HUES6 (cell line): Measurements from ENCODE around the gene SOX11.

Experiments
- H3K27ac ChIP-seq: 2 replicates; pipeline ENCODE4 v1.7.0; 2013; ENCODE audit warnings: low read depth, mild to moderate bottlenecking, low read length, inconsistent platforms
- H3K27me3 ChIP-seq: 2 replicates; pipeline ENCODE4 v1.6.1; 2013; ENCODE audit warnings: low read length; ENCODE audit not compliant: control insufficient read depth, insufficient read depth
- H3K36me3 ChIP-seq: 2 replicates; pipeline ENCODE4 v1.6.1; 2013; ENCODE audit warnings: low read length; ENCODE audit not compliant: control insufficient read depth, insufficient read depth
- H3K4me1 ChIP-seq: 2 replicates; pipeline ENCODE4 v1.6.1; 2013; ENCODE audit warnings: low read length; ENCODE audit not compliant: control insufficient read depth, insufficient read depth
- H3K4me3 ChIP-seq: 2 replicates; pipeline ENCODE4 v1.5.1; 2013; ENCODE audit warnings: low read depth, low read length
- H3K9ac ChIP-seq: one replicate; pipeline ENCODE4 v1.6.1; 2013; ENCODE audit warnings: mild to moderate bottlenecking, low read length
- H3K9me3 ChIP-seq: 2 replicates; pipeline ENCODE4 v1.6.1; 2013; ENCODE audit warnings: low read depth, low read length; ENCODE audit not compliant: control insufficient read depth, insufficient read depth

The SOX11 gene

GRCh38 chr2:5740817-5741216 lies 48.6 kb downstream of the SOX11 start:
- H3K27me3 ChIP-seq, result no peaks in the 10 kb centered on the region
- no peaks in the 10 kb centered on the region for H3K36me3 ChIP-seq
- H3K27ac ChIP-seq, result no peak overlapping the region
- H3K4me3 ChIP-seq, result no peak overlapping the region
- no peak overlapping the region for H3K9ac ChIP-seq
- H3K9me3 ChIP-seq, result no peaks in the 10 kb centered on the region
- peaks cover 21% of the 10 kb centered on the region for H3K4me1 ChIP-seq

GRCh38 chr2:5741242-5741641 lies 49.1 kb downstream of the SOX11 start:
- Histone ChIP-seq H3K9me3 (no peaks in the 10 kb centered on the region), H3K27ac (no peak overlapping the region), H3K9ac (no peak overlapping the region), H3K4me1 (peaks cover 21% of the 10 kb centered on the region), H3K27me3 (no peaks in the 10 kb centered on the region), H3K4me3 (no peak overlapping the region), H3K36me3 (no peaks in the 10 kb centered on the region)

DNA sequence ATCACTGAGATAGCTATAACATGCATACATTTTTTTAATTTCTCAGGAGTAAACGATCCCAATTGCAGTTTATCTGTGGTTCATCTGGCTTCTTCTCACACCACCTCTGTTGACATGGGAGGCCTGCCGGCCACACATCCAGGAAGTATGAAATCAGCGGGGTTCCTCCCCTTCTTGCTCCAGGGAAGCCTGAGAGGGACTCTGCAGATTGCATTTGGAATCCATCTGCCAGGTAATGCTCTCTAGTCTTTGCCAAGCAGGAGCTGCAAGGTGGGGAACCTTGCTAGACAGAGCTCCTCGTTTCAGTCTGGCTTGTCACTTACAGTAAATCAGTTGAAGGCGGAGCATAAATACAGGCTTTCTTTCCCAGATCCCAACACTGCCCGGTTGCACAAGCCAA lies 49.9 kb downstream of the SOX11 start:
- no peak overlapping the region for H3K27ac ChIP-seq
- H3K9me3 ChIP-seq, result no peaks in the 10 kb centered on the region
- H3K9ac ChIP-seq, result no peak overlapping the region
- no peaks in the 10 kb centered on the region for H3K36me3 ChIP-seq
- H3K4me1 ChIP-seq, result peaks cover 21% of the 10 kb centered on the region
- H3K27me3 ChIP-seq, result no peaks in the 10 kb centered on the region
- no peak overlapping the region for H3K4me3 ChIP-seq

- no peak overlapping the region for H3K4me3 ChIP-seq
- no peak overlapping the region for H3K9ac ChIP-seq
- no peak overlapping the region for H3K27ac ChIP-seq
- H3K9me3 ChIP-seq, result no peaks in the 10 kb centered on the region
- H3K36me3 ChIP-seq, result no peaks in the 10 kb centered on the region
- H3K27me3 ChIP-seq, result no peaks in the 10 kb centered on the region
- H3K4me1 ChIP-seq, result peaks cover 15% of the 10 kb centered on the region
Measured at GRCh38 chr2:5748391-5748790, 56.2 kb downstream of the SOX11 start.

- Histone ChIP-seq H3K27ac (no peak overlapping the region), H3K36me3 (no peaks in the 10 kb centered on the region), H3K9me3 (no peaks in the 10 kb centered on the region), H3K4me3 (no peak overlapping the region), H3K27me3 (no peaks in the 10 kb centered on the region), H3K4me1 (peaks cover 15% of the 10 kb centered on the region), H3K9ac (no peak overlapping the region)
Measured at GRCh38 chr2:5748946-5749345, 56.8 kb downstream of the SOX11 start.

- Histone ChIP-seq H3K36me3 (no peaks in the 10 kb centered on the region), H3K27me3 (no peaks in the 10 kb centered on the region), H3K9me3 (no peaks in the 10 kb centered on the region), H3K4me3 (no peak overlapping the region), H3K9ac (no peak overlapping the region), H3K27ac (no peak overlapping the region), H3K4me1 (peaks cover 12% of the 10 kb centered on the region; the same call in 1 of the 2 replicates)
Measured at GRCh38 chr2:5749347-5749746, 57.2 kb downstream of the SOX11 start.
